GDM1 (cell line): ENCODE results near the gene SEMA5A.

Experiments used
- DNase-seq: peaks from one replicate; lab custom pipeline; 2025; lab: John Stamatoyannopoulos, UW

Gene SEMA5A

GRCh38 chr5:9324348-9325077, 221.4 kb downstream of the SEMA5A start:
- no peak for DNase-seq

DNA sequence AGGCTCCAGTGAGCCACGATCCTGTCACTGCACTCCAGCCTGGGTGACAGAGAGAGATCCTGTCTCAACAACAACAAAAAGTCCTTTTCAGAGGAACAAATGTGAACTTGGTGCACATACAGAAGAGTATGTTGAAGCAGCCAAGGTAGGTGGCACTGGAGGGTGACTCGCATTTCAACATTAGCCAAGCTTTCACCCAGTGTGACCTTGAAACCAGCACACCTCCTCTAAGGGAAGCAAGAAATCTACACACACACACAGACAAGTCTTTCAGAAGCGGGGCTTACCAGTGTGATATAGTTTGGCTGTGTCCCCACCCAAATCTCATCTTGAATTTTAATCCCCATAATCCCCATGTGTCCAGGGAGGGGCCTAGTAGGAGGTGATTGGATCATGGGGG, 225.2 kb downstream of the SEMA5A start:
- no peak for DNase-seq

DNA sequence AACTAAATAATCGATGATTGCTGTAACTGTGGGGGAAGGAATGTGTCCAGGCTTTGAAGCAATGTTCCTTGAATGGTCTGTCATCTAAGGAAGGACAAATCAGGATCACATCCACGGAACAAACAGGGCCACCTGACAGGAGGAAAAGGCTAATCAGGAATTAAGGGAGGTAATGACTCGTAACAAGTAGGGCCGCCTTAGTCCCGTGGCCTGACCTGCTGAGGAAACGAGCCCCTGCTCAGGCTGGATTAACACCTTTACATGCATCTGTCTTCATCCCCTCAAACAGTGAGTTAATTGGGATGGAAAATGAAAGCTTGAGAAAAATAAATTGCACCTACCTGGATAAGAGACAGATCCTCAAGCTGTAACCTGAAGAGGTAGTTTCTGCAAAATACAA, 227.8 kb downstream of the SEMA5A start:
- DNase-seq: no peak

- DNase-seq: no peak
Observed at GRCh38 chr5:9316733-9317132, 229.1 kb downstream of the SEMA5A start.

GRCh38 chr5:9316041-9316440, 229.8 kb downstream of the SEMA5A start:
- DNase-seq: no peak

GRCh38 chr5:9314558-9314957, 231.3 kb downstream of the SEMA5A start:
- DNase-seq: no peak

- DNase-seq: no peak
Observed at GRCh38 chr5:9313751-9314150, 232.1 kb downstream of the SEMA5A start.

DNA sequence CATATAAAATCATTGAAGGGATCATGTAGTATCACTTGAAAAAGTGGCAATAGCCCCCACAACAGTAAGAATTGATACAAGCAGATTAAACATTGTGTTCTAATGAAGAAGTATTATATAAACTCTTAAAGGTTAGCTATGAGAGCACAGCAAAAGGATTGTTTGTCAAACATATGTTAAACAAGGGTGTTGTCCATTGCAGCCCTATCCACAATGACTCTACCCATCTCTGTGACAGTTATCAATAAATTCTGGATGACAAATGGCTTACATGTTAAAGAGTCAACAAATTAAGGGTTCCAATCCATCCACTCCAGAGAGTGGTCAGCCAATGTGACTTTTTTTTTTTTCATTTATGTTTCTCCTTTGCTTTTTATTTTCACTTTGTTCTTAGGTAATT, 238.7 kb downstream of the SEMA5A start:
- no peak for DNase-seq

DNA sequence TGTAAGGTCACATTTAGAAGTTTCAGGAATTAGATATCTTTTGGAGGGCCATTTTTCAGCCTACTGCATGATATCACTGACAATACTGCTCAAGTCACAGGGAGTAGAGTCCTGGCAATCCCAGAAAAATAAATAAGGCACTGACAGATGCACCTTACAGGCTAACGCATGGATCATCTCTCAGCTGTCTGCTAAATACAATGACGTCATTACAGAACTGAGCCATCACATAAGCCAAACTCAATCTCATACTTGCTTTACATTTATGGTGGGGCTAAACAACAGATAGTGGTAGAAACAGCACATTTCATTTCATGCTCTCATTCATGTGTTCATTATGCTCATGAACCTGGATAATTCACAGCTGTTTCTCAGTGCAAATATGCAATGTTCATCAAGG, 243.7 kb downstream of the SEMA5A start:
- no peak for DNase-seq

DNA sequence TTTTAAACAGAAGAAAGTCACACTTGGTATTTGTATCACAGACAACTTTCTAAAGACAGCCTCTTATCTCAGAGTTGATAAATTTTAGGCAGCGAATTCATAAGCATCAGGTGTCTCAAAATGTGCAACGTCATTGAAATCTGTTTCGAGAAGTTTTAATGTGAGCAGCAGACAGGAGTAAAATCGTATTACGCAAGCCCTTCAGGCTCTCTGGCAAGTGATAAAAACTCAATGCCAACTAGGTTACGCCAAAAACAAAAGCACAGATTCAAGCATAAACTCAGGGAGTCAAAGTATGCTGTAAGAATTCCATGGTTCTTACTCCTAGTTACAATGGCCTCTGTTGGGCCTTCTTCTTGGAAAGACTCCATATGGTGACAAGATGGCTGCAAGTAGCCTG, 244.7 kb downstream of the SEMA5A start:
- DNase-seq: no peak

- no peak for DNase-seq
Observed at GRCh38 chr5:9297134-9297533, 248.7 kb downstream of the SEMA5A start.

DNA sequence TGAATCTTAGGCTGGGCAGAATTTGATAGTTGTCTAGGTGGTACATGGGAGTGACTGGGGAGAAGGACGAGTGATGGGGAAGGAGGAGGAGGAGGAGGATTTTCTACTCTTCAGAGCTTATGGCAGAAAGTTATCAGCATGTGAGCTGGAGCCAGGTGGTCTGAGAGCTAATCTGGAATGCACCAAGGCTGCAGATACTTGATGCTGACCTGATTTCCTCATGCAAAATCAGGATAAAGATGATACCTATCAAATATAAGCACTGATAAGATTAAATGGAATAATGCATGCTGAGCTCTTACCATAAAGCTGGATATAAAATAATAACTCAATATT, 250.4 kb downstream of the SEMA5A start:
- DNase-seq: no peak

DNA sequence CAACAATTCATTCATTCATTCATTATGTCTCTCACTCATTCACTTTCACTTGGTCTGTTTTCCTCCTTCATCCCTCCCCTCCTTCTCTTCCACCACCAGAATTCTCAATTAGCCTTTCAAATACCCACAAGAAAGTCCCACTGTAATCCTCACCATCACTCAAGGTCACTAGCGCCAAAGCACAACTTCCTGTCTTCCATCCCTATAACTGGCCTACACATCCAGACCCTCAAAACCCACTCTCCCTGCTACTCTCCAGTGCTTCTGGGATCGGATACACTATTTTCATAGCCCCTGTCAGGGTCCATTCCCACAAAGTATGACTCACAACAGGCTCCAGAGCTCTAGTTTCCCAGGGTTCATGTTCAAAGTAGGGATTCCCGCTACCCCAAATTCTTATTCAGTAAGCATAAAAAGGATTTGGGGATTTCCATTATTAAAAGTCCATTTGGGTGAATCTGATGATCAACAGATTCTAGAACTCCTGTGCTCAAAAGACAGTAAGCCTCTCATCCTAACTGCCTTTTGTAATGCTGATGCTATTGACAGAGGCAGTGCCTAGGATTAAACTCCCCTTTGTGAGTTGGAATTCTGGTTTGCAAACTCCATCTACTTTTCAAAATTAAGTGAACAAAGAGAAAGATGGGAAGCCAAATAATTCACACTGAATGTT, 250.9 kb downstream of the SEMA5A start:
- no peak for DNase-seq

DNA sequence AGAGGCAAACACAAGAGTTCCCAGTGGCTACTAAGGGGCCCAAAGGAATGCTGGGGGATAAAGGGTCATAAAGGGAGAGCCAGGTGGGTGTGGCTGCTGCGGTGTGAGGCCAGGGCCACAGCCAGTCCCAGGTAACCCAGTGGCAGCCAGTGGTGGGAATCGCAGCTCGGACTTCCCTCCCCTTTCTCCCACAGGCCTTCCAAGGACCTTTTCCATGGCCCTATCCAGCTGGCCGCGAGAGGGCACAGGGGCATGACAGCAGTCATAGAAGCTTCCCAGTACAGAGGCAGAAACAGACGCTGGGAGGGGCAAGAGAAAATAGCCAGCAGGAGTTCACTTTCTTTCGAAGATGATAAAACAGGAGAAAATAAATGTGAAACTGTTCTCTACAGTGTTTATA, 257.6 kb downstream of the SEMA5A start:
- no peak for DNase-seq

- DNase-seq: no peak
Observed at GRCh38 chr5:9284781-9285307, 261.0 kb downstream of the SEMA5A start.

DNA sequence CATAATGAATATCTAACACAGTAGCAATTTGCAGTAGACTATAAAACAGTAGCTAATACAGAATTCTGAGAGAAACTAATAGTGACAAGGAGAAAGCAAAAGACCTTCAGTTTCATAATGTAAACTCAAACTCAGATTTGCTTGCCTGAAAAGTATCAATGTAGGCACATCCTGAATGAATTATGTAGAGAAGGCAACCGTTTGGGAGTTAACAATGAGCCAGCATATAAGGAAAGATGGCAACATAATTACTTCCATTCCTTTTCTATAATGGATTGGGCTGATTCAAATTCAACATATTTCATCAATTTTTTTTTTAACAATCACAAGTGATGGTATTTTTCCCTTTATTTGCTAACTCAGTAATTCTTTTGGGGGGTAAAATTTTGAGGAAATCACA, 261.6 kb downstream of the SEMA5A start:
- no peak for DNase-seq

DNA sequence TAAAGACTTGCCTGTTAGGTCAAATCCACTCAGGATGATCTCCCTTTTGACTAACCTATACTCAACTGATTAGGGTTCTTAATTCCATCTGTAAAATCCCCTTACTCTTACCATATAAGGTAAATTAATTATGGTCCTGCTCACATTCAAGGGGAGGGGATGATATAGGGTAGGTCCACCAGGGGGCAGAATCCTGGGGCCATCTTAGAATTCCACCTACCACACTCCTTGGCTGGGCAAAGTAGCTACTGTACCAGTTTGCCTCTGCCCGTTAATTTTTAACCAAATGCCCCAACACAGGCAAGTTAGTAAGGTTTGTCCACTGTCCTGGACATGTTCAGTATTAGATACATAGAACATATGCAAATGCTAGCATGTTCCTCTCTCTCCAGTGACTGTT, 262.4 kb downstream of the SEMA5A start:
- DNase-seq: no peak

DNA sequence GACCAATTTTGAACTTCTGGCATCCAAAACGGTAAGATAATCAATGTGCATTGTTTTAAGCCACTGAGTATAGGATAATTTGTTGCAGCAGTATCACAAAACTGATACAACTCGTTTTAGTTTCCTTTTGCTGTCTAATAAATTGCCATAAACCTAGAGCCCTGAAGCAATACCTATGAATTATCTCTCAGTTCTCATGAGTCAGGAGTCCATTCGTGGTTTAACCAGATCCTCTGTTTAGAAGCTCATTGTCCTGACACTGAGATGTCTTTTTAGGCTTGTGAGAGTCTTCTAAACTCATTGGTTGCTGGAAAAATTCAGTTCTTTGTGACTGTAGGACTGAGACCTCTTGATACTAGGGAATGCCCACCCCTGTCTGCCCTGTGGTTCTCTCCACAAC, 262.9 kb downstream of the SEMA5A start:
- DNase-seq: no peak

DNA sequence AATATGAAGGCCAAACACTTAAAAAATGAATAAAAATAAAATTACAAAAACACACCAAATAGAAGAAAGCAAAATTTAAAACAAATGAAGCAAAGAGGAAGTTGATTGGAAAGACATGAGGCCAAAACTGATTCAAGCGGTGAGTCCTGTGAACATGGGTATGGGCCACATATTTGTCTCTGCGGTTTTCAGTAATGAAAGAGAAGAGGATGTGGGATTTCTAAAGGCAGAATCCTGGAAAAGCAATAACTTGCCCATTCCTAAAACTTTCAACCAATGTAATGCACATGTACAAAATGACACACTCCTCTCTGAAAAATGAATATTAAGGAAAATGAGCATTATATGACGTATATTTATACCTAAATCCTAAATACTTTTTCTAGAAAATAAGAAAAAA, 263.7 kb downstream of the SEMA5A start:
- DNase-seq: no peak

DNA sequence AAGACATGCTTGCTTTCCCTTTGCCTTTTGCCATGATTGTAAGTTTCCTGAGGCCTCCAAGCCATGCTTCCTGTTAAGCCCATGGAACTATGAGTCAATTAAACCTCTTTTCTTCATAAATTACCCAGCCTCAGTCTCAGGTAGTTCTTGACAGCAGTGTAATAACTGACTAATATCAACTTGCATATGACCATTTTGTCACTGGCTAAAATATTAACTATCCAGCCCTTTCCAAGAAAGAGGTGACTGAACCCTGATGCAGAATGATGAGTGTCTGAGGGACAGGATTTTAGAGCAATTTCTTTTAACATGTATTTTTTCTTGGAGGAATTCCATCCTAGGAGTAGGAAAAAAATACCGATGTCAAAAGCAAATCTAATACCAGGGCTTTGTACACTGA, 266.1 kb downstream of the SEMA5A start:
- DNase-seq: no peak

GRCh38 chr5:9278921-9279603, 266.8 kb downstream of the SEMA5A start:
- no peak for DNase-seq

GRCh38 chr5:9269014-9269413, 276.9 kb downstream of the SEMA5A start:
- no peak for DNase-seq

- DNase-seq: no peak
Observed at GRCh38 chr5:9268226-9268625, 277.6 kb downstream of the SEMA5A start.
